Liver (tissue), 9 donors: ENCODE data around the gene RSBN1L. TPM values are rescaled to one million over a fixed set of nuclear protein-coding genes. Genes with fewer than 3 reads are reported as not detected.

Experiments
- DNase-seq: peaks from one replicate; pipeline ENCODE4 v3.0.0-alpha.2; 2017; ENCODE audit warnings: low spot score
- H3K27ac ChIP-seq, 2 donors: one replicate each; pipeline ENCODE4 v1.7.0; 2013; ENCODE audit warnings: inconsistent platforms in 2 of 2, low read length in 2 of 2, control low read depth in 1 of 2, low read depth in 1 of 2, mild to moderate bottlenecking in 1 of 2
- H3K27me3 ChIP-seq, 4 donors: one replicate each; pipeline versions ENCODE4 v1.6.1 to v1.7.0; 2013; ENCODE audit warnings: low read length in 3 of 4, inconsistent platforms in 1 of 4, mild to moderate bottlenecking in 1 of 4, moderate library complexity in 1 of 4; ENCODE audit not compliant: control insufficient read depth in 4 of 4, insufficient read depth in 4 of 4
- H3K36me3 ChIP-seq, 4 donors: one replicate each; pipeline versions ENCODE4 v1.6.1 to v1.7.0; 2013; ENCODE audit warnings: low read length in 3 of 4, mild to moderate bottlenecking in 3 of 4, low read depth in 1 of 4, moderate library complexity in 1 of 4; ENCODE audit not compliant: control insufficient read depth in 4 of 4, insufficient read depth in 3 of 4
- H3K4me1 ChIP-seq, 4 donors: one replicate each; pipeline versions ENCODE4 v1.6.1 to v1.7.0; 2013; ENCODE audit warnings: low read length in 3 of 4, mild to moderate bottlenecking in 3 of 4, moderate library complexity in 1 of 4; ENCODE audit not compliant: control insufficient read depth in 4 of 4, insufficient read depth in 4 of 4
- H3K4me3 ChIP-seq, 3 donors: one replicate each; pipeline versions ENCODE4 v1.6.1 to v1.7.0; 2013; ENCODE audit warnings: low read length in 3 of 3, control low read depth in 1 of 3, low read depth in 1 of 3, mild to moderate bottlenecking in 1 of 3
- H3K9ac ChIP-seq, 2 donors: one replicate each; pipeline ENCODE4 v1.7.0; 2013; ENCODE audit warnings: low read length in 2 of 2, mild to moderate bottlenecking in 2 of 2, moderate library complexity in 2 of 2, control low read depth in 1 of 2, low read depth in 1 of 2
- H3K9me3 ChIP-seq, 4 donors: one replicate each; pipeline versions ENCODE4 v1.6.1 to v1.7.0; 2013; ENCODE audit warnings: low read length in 3 of 4; ENCODE audit not compliant: control insufficient read depth in 4 of 4
- ATF3 ChIP-seq: IDR thresholded peaks from 2 replicates; pipeline ENCODE4 v1.6.1; 2016; ENCODE audit warnings: antibody characterized with exemption
- CTCF ChIP-seq: fragments of 150-350 bp; IDR thresholded peaks from 2 replicates; pipeline ENCODE4 v1.5.1; 2017; ENCODE audit warnings: improper control_type of control experiment, low read depth, low read length; ENCODE audit not compliant: missing input control
- EGR1 ChIP-seq, 2 donors: IDR thresholded peaks; 2 replicates each; pipeline ENCODE4 v1.6.1; 2016 to 2018; ENCODE audit warnings: antibody characterized with exemption in 2 of 2, low read depth in 2 of 2
- FOXA1 ChIP-seq: IDR thresholded peaks from 2 replicates; pipeline ENCODE4 v1.6.1; 2016; ENCODE audit warnings: antibody characterized with exemption
- FOXA2 ChIP-seq: IDR thresholded peaks from 2 replicates; pipeline ENCODE4 v1.6.1; 2016; ENCODE audit warnings: antibody characterized with exemption
- GABPA ChIP-seq, 2 donors: IDR thresholded peaks in 1 of 2; conservative IDR thresholded peaks in 1 of 2; 2 replicates each; pipeline ENCODE4 v1.6.1; 2016; ENCODE audit warnings: antibody characterized with exemption in 2 of 2, mild to moderate bottlenecking in 1 of 2, moderate library complexity in 1 of 2
- HNF4A ChIP-seq, 2 donors: conservative IDR thresholded peaks; 2 replicates each; pipeline ENCODE4 v1.6.1; 2016; ENCODE audit warnings: antibody characterized with exemption in 2 of 2, mild to moderate bottlenecking in 2 of 2
- HNF4G ChIP-seq: IDR thresholded peaks from 2 replicates; pipeline ENCODE4 v1.6.1; 2016; ENCODE audit warnings: antibody characterized with exemption
- JUND ChIP-seq, 2 donors: IDR thresholded peaks; 2 replicates each; pipeline ENCODE4 v1.6.1; 2016; ENCODE audit warnings: antibody characterized with exemption in 2 of 2
- MAX ChIP-seq: IDR thresholded peaks from 2 replicates; pipeline ENCODE4 v1.6.1; 2016; ENCODE audit warnings: antibody characterized with exemption
- NR2F2 ChIP-seq: IDR thresholded peaks from 2 replicates; pipeline ENCODE4 v1.6.1; 2016; ENCODE audit warnings: antibody characterized with exemption
- RAD21 ChIP-seq, 2 donors: IDR thresholded peaks; 2 replicates each; pipeline ENCODE4 v1.6.1; 2016; ENCODE audit warnings: antibody characterized with exemption in 2 of 2, mild to moderate bottlenecking in 2 of 2
- REST ChIP-seq: IDR thresholded peaks from 2 replicates; pipeline ENCODE4 v1.6.1; 2016; ENCODE audit warnings: antibody characterized with exemption, mild to moderate bottlenecking
- RXRA ChIP-seq, 2 donors: IDR thresholded peaks; 2 replicates each; pipeline ENCODE4 v1.6.1; 2017 to 2018; ENCODE audit warnings: antibody characterized with exemption in 2 of 2, mild to moderate bottlenecking in 1 of 2
- SP1 ChIP-seq: IDR thresholded peaks from 2 replicates; pipeline ENCODE4 v1.6.1; 2018; ENCODE audit warnings: antibody characterized with exemption, mild to moderate bottlenecking
- TAF1 ChIP-seq: conservative IDR thresholded peaks from 2 replicates; pipeline ENCODE4 v1.6.1; 2016; ENCODE audit warnings: antibody characterized with exemption, mild to moderate bottlenecking
- YY1 ChIP-seq: IDR thresholded peaks from 2 replicates; pipeline ENCODE4 v1.6.1; 2016; ENCODE audit warnings: antibody characterized with exemption, mild to moderate bottlenecking
- ZBTB33 ChIP-seq: IDR thresholded peaks from 2 replicates; pipeline ENCODE4 v1.6.1; 2016; ENCODE audit warnings: antibody characterized with exemption
- WGBS: extraction: QIAGEN DNeasy Blood & Tissue Kit; methylation state at CpG from one replicate; pipeline ENCODE4 v1.1.7; 2013; 5-methylcytosine and 5-hydroxymethylcytosine counted together
- polyA plus RNA-seq, 2 donors: library from polyadenylated mRNA; stranded (reverse) in 1 of 2; unstranded in 1 of 2; fragments of 200-250 nt in 1 of 2; fragments of >200 nt in 1 of 2; fragmentation: Nextera tagmentation in 1 of 2; extraction: Ambion mirVana in 1 of 2; gene quantifications; one replicate each; pipeline versions ENCODE4 v1.2.1 to v1.2.3, GENCODE V29; 2013 to 2015
- total RNA-seq, 2 donors: library from RNA; depleted of rRNA; stranded (reverse); fragments of >200 nt; gene quantifications; one replicate each; pipeline ENCODE4 v1.2.3, GENCODE V29; 2014
- donor health status: healthy.
- donor health status: healthy.
- donor health status: healthy.
- donor health status: healthy.
- donor health status: healthy.

RSBN1L gene
- total and polyA plus RNA-seq, 4 donors = 3.3 to 23.4 (median 7.9) TPM

GRCh38 chr7:77831953-77832352 is 135.7 kb downstream of the RSBN1L start:
- no peak overlapping the region for H3K4me3 ChIP-seq
- no peak overlapping the region for H3K9ac ChIP-seq
- H3K27me3 ChIP-seq = no peaks in the 10 kb centered on the region
- 86% methylated on average over 1 of the region's 1 CpG for WGBS
- H3K9me3 ChIP-seq = no peaks in the 10 kb centered on the region
- no peak for TF ChIP-seq EGR1 (IDR thresholded peaks at IDR 0.05; ENCODE audit: low read depth in 2 of 2)
- TF ChIP-seq SP1 = no peak
- no peak for TF ChIP-seq RAD21 (IDR thresholded peaks at IDR 0.05)
- TF ChIP-seq HNF4A (conservative IDR thresholded peaks at IDR 0.05) = no peak
- no peak for TF ChIP-seq TAF1
- no peak for TF ChIP-seq FOXA2
- TF ChIP-seq GABPA (IDR thresholded peaks at IDR 0.05 in 1 of 2, conservative IDR thresholded peaks at IDR 0.05 in 1 of 2) = no peak
- TF ChIP-seq ZBTB33 = no peak
- TF ChIP-seq YY1 = no peak
- TF ChIP-seq ATF3 = no peak
- no peak for TF ChIP-seq REST
- TF ChIP-seq CTCF = no peak
- TF ChIP-seq MAX = no peak
- no peak for TF ChIP-seq HNF4G
- no peak for TF ChIP-seq FOXA1
- TF ChIP-seq RXRA (IDR thresholded peaks at IDR 0.05) = no peak
- no peak for TF ChIP-seq JUND (IDR thresholded peaks at IDR 0.05)
- no peak for TF ChIP-seq NR2F2
- no peak for DNase-seq
- no peak overlapping the region for H3K27ac ChIP-seq
- peaks cover 0 to 3% (median 0%) of the 10 kb centered on the region in 4 donors for H3K4me1 ChIP-seq
- no peaks in the 10 kb centered on the region for H3K36me3 ChIP-seq

Other genes with a start within 250 kb of the RSBN1L start
- 10 to 100 TPM; 17.8 to 18.6 TPM for gene PTPN12, start 159.2 kb upstream of the RSBN1L start, total RNA-seq
- gene PTPN12, start 159.2 kb upstream of the RSBN1L start, polyA plus RNA-seq = 10 to 100 TPM; 10.1 to 12.8 TPM
- gene TMEM60, start 102.0 kb downstream of the RSBN1L start, total RNA-seq = 1 to 10 TPM; 4.9 to 9.9 TPM
- 10 to 100 TPM in 1 of 2 donors, 1 to 10 TPM in 1; 9.7 to 16.7 TPM for gene TMEM60, start 102.0 kb downstream of the RSBN1L start, polyA plus RNA-seq
- 1 to 10 TPM; 6.2 to 7.3 TPM for gene PHTF2, start 102.3 kb downstream of the RSBN1L start, total RNA-seq
- gene PHTF2, start 102.3 kb downstream of the RSBN1L start, polyA plus RNA-seq = 1 to 10 TPM; 2.2 to 3.1 TPM